ENCODE measurements around the gene PLCB2.
A peak's percentile ranks its signal among the peaks of the same experiment; 100 is the strongest.

The PLCB2 gene

GRCh38 chr15:40257656-40258450, 49.9 kb downstream of the PLCB2 start:
- H3K4me3 ChIP-seq (replicated peaks in 1 of 2; ENCODE audit: low read depth in 2 of 2, low read length in 2 of 2) = no peak overlapping the region
- DNase-seq (ENCODE audit: low read depth in 2 of 2) = no peak
- TF ChIP-seq CTCF (IDR thresholded peaks at IDR 0.05; ENCODE audit: low read depth, low read length) = no peak

GRCh38 chr15:40256638-40257235, 51.0 kb downstream of the PLCB2 start:
- H3K4me3 ChIP-seq (replicated peaks in 1 of 2; ENCODE audit: low read depth in 2 of 2, low read length in 2 of 2) = no peak overlapping the region
- TF ChIP-seq CTCF (IDR thresholded peaks at IDR 0.05; ENCODE audit: low read depth, low read length) = no peak
- DNase-seq (ENCODE audit: low read depth in 2 of 2) = peak in 1 of 2 donors; percentile 23

GRCh38 chr15:40255033-40255432, 52.7 kb downstream of the PLCB2 start:
- no peak for DNase-seq (ENCODE audit: low read depth in 2 of 2)
- TF ChIP-seq CTCF (IDR thresholded peaks at IDR 0.05; ENCODE audit: low read depth, low read length) = no peak
- no peak overlapping the region for H3K4me3 ChIP-seq (replicated peaks in 1 of 2; ENCODE audit: low read depth in 2 of 2, low read length in 2 of 2)

- no peak overlapping the region for H3K4me3 ChIP-seq (replicated peaks in 1 of 2; ENCODE audit: low read depth in 2 of 2, low read length in 2 of 2)
- no peak for TF ChIP-seq CTCF (IDR thresholded peaks at IDR 0.05; ENCODE audit: low read depth, low read length)
- no peak for DNase-seq (ENCODE audit: low read depth in 2 of 2)
Observed at GRCh38 chr15:40254452-40254851, 53.3 kb downstream of the PLCB2 start.

- no peak for TF ChIP-seq CTCF (IDR thresholded peaks at IDR 0.05; ENCODE audit: low read depth, low read length)
- DNase-seq (ENCODE audit: low read depth in 2 of 2) = no peak
- peak overlapping the region; percentile 39 to 41 for H3K4me3 ChIP-seq (replicated peaks in 1 of 2; ENCODE audit: low read depth in 2 of 2, low read length in 2 of 2)
Observed at GRCh38 chr15:40253167-40253790, 54.5 kb downstream of the PLCB2 start.

- no peak for TF ChIP-seq CTCF (IDR thresholded peaks at IDR 0.05; ENCODE audit: low read depth, low read length)
- peak overlapping the region; percentile 39 to 41 for H3K4me3 ChIP-seq (replicated peaks in 1 of 2; ENCODE audit: low read depth in 2 of 2, low read length in 2 of 2)
- peak in 1 of 2 donors; percentile 27 for DNase-seq (ENCODE audit: low read depth in 2 of 2)
Observed at GRCh38 chr15:40252438-40253166, 55.1 kb downstream of the PLCB2 start.

Measured in cardiac fibroblast (primary cell).